NB4 (cell line): ENCODE data around the gene PLEKHD1.

Experiments used
- DNase-seq: peaks from one replicate; pipeline ENCODE4 v3.0.0; 2010; ENCODE audit warnings: low read depth
- H3K4me3 ChIP-seq: one replicate; pipeline ENCODE4 v1.5.1; 2011; ENCODE audit warnings: mild to moderate bottlenecking, low read depth, low read length, moderate library complexity
- MYC ChIP-seq: IDR thresholded peaks from 2 replicates; pipeline ENCODE4 v1.6.1; 2011; ENCODE audit warnings: low read depth, low read length
- POLR2A ChIP-seq: IDR thresholded peaks from 2 replicates; pipeline ENCODE4 v1.6.1; 2011; ENCODE audit warnings: mild to moderate bottlenecking; ENCODE audit not compliant: insufficient read length; ENCODE audit errors: extremely low read depth
- TF ChIP-seq, protein P1 (sequence below): IDR thresholded peaks from one replicate; pipeline ENCODE4 v1.5.1; 2012; ENCODE audit warnings: low read depth, low read length
- TF ChIP-seq, protein P2 (sequence below): IDR thresholded peaks from 2 replicates; pipeline ENCODE4 v1.6.1; 2011; ENCODE audit warnings: low read depth, low read length

The PLEKHD1 gene

DNA sequence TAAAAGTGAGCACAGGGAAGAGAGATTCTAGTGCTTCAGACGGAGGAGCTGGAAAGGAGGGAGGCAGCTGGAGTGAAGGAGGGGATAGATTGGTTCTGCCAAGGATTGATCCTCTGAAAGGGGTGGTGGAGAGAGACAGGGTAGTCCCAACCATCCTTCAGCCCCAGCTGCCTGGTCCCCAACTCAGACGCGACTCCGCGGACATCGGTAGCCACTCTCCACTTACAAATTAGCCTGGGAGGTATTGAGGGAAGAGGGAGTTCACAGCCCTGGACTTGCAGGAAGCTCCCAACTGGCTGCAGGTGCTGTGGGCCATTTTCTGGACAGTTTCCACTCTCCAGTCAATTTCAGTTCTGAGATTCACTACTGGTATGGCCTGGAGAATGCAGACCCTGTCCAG lies 1.2 kb downstream of the PLEKHD1 start:
- TF ChIP-seq POLR2A (no peak), MYC (no peak)
- TF ChIP-seq, protein P1, sequence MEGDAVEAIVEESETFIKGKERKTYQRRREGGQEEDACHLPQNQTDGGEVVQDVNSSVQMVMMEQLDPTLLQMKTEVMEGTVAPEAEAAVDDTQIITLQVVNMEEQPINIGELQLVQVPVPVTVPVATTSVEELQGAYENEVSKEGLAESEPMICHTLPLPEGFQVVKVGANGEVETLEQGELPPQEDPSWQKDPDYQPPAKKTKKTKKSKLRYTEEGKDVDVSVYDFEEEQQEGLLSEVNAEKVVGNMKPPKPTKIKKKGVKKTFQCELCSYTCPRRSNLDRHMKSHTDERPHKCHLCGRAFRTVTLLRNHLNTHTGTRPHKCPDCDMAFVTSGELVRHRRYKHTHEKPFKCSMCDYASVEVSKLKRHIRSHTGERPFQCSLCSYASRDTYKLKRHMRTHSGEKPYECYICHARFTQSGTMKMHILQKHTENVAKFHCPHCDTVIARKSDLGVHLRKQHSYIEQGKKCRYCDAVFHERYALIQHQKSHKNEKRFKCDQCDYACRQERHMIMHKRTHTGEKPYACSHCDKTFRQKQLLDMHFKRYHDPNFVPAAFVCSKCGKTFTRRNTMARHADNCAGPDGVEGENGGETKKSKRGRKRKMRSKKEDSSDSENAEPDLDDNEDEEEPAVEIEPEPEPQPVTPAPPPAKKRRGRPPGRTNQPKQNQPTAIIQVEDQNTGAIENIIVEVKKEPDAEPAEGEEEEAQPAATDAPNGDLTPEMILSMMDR = no peak
- TF ChIP-seq, protein P2, sequence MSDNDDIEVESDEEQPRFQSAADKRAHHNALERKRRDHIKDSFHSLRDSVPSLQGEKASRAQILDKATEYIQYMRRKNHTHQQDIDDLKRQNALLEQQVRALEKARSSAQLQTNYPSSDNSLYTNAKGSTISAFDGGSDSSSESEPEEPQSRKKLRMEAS = no peak
- DNase-seq = no peak
- no peak overlapping the region for H3K4me3 ChIP-seq

DNA sequence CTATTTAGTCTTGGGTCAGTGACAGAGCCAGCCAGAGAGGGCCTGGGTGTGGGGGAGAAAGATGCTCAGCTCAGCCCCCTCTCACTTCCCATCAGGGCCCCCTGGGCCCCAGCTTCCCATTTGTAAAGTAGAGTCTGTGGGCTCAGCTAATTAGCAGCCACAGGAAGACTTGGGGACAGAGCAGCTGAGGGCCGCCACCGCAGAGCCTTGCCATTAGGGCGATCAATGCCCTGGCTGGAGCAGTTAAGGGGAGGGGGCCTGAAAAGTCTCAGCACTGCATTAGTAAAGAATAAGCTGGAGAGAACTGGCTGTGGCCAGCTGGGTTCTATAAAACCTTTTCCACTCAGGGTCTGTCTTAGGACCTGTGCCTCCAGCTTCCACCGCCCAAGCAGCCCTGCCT lies 2.7 kb downstream of the PLEKHD1 start:
- no peak for DNase-seq
- TF ChIP-seq, protein P2 = no peak
- TF ChIP-seq, protein P1 = no peak
- no peak for TF ChIP-seq POLR2A
- H3K4me3 ChIP-seq = no peak overlapping the region

DNA sequence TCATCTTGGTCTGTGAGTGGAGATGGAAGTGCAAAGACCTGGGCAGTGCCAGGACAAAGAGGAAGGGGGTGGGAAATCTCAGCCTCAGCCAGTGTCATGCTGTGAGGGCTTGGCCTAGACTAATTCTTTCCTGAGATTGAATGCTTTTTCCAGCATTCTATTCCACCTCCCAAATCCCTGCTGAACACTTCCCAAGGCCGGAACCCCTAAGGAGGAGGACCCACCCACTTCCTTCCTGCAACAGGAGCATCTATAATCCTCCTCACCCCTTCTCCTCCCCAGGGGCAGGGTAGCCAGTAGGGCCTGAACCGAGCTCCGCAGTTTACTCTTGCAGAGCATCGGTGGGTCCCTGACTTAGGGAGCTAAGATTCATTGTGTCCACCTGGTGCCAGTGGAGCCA lies 3.2 kb downstream of the PLEKHD1 start:
- H3K4me3 ChIP-seq = no peak overlapping the region
- TF ChIP-seq, protein P2 = no peak
- TF ChIP-seq POLR2A = no peak
- no peak for TF ChIP-seq MYC
- TF ChIP-seq, protein P1 = no peak
- no peak for DNase-seq

DNA sequence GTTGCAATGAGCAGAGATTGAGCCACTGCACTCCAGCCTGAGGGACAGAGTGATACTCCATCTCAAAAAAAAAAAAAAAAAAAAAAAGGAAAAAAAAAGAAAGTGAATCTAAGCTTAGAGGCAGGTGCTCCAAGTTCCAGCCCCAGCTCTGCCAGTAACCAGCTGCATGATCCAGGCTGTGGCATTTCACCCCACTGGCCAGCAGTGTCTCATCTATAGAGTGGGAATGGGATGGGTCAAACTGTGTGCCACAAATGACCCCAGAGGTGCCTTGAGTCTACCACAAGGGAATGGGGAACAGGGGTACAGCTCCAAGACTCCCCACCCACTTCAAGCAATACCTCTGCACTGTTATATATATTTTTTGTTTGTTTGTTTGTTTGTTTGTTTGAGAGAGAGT lies 5.0 kb downstream of the PLEKHD1 start:
- DNase-seq = no peak
- TF ChIP-seq, protein P1 = no peak
- TF ChIP-seq MYC (no peak), POLR2A (no peak)
- TF ChIP-seq, protein P2 = no peak
- no peak overlapping the region for H3K4me3 ChIP-seq

DNA sequence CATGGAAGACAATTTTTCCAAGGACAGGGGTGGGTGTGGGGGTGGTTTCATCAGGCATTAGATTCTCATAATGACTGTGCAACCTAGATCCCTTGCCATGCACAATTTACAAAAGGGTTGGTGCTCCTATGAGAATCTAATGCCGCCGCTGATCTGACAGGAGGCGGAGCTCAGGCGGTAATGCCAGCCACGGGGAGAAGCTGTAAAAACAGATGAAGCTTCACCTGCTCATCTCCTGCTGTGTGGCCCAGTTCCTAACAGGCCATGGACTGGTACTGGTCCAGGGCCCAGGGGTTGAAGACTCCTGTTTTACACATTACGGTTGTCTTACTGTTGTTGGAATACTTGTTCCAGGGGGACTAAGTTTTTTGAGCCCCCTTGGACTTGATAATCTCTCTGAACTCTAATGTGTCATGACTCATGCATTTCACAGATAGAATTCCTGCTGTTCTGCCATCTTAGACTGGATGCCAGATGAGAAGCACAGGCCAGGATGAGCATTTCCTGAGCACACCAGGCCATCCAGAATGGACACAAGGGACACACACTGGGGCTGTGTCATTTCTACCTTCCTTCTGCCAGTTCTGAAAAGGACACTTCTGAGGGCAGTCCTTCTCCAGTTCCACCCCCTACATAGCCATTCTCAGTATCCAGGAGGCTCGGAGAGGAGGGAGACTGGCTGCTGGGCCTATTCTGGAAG lies 5.8 kb downstream of the PLEKHD1 start:
- TF ChIP-seq POLR2A = no peak
- TF ChIP-seq, protein P1 = no peak
- no peak for TF ChIP-seq MYC
- TF ChIP-seq, protein P2 = no peak
- DNase-seq = no peak

DNA sequence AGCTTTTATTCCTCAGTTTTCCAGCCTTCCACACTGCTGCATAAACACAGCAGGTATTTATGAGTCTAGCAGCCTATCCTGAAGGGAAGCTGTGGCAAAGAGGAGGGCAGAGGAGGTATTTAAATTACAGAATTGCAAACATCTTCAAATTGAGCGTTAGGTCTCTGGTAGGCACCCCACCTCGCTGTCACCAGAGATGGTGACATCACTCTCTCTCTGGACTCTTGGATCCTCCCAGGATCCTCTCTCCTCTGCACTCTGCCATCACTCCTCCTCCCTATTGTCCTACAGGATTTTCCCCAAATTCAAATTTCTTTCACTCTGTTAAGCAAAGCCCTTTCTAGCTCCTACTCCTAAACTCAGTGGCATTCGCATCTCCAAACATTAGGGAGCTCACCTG lies 6.7 kb downstream of the PLEKHD1 start:
- DNase-seq = no peak
- TF ChIP-seq MYC = no peak
- no peak for TF ChIP-seq POLR2A
- TF ChIP-seq, protein P1 = no peak
- TF ChIP-seq, protein P2 = no peak

More for the DNA sequence above, 5.8 kb downstream of the PLEKHD1 start:
- H3K4me3 ChIP-seq = no peak overlapping the region

More for the DNA sequence above, 6.7 kb downstream of the PLEKHD1 start:
- H3K4me3 ChIP-seq = no peak overlapping the region
